GM21447 (cell line): Measurements from ENCODE around the gene CADM2.

Source experiments
- ATAC-seq: cut with Tn5 transposase; IDR thresholded peaks from one replicate; pipeline ENCODE4 v1.9.1; 2021; ENCODE audit not compliant: unreplicated experiment

CADM2 gene

GRCh38 chr3:85554153-85554552 lies 595.4 kb downstream of the CADM2 start:
- ATAC-seq: no peak

DNA sequence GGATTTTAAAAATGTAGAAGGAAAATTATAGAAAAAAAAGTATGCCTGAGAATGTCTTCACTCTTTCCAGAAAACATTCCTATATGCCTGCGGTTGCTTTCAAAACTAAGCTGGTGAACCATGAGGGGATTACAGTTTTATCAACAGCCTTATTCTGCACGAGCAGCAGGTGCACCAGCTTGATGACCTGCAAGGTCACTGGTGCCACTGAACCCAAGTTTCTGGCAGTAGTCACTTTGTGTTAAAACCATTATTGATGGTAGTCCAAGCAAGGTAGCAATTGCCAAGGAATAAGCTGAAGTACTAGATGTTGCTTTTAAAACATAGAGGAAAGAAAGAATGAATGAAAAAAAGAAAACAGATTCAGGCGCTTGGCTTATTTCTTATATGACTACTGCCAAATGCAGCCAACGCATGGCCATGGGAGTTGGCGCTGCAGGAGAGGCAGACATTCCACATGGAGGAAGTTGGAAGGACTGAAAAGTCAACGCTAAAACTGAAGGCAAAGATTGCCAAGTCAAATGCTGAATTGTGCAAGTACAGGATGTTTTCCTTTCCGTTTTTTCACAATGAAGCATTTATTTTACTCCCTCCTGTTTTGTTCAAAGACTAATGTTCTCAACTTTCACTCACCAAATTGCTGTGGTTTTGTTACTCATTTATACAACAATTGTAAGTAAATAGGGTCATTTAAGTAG lies 601.4 kb downstream of the CADM2 start:
- ATAC-seq: no peak

GRCh38 chr3:85567071-85567676 lies 608.4 kb downstream of the CADM2 start:
- ATAC-seq: no peak

DNA sequence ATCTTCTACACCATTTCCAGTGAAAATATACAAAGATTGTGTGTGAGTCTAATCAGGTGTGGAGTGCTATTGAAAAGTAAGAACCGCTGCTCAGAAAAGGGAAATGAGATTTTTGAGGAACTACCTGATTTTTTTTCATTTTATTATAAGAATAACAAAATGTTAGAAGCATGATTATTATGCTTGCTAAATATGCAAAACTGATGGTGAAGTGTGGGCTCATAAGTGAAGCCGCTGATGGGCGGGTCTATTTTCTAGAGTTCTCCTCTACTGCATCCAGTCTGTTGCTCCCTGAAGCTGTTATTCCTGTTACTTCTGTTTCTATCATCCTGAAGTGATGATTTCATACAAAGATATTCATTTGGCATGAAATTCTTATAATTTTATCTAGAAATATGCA lies 612.0 kb downstream of the CADM2 start:
- ATAC-seq: no peak

DNA sequence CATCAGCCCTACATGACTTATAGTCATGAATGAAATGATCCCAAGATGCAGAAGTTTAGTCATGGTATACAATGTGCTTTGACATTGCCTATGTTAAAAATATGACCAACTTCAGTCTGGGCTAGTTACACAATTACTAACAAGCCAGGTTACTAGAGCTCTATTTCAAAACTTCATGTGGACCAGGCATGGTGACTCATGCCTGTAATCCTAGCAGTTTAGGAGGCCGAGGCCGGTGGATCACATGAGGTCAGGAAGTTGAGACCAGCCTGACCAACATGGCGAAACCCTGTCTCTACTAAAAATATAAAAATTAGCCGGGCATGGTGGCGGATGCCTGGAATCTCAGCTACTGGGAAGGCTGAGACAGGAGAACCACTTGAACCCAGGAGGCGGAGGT lies 613.0 kb downstream of the CADM2 start:
- no peak for ATAC-seq

- ATAC-seq: no peak
These were observed 613.6 kb downstream of the CADM2 start for GRCh38 chr3:85572426-85572825.

- ATAC-seq: no peak
These were observed 614.2 kb downstream of the CADM2 start for GRCh38 chr3:85572978-85573377.

- ATAC-seq: no peak
These were observed 615.4 kb downstream of the CADM2 start for GRCh38 chr3:85574006-85574705.

DNA sequence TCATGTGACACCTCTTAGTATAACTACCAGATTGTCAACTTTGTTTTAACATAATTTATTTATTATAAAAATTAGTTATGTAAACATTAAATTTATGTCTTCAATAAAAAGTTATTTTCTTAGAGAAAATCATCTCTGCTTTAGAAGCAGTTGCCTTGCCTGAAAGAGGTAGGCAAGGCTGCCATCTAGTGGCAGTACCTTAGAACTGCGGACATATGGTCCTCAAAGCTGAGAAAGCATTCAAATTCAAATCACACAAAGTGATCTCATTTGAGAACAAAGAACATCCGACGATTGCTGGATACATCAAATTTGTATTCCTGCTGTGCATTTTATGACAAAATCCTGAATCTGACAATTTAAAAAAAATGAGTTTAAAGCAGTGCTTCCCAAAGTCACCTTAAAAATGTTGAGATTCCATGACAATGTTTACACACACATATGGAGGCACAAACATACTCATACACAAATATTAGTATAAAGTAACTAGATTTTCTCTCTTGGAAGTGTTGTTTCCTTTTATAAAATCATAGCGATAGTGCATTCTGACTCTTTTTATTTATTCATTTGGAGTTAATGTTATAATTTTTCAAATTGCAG lies 617.4 kb downstream of the CADM2 start:
- peak; percentile 89 for ATAC-seq

- no peak for ATAC-seq
These were observed 618.0 kb downstream of the CADM2 start for GRCh38 chr3:85576697-85577200.

- ATAC-seq: no peak
These were observed 626.1 kb downstream of the CADM2 start for GRCh38 chr3:85584779-85585356.

DNA sequence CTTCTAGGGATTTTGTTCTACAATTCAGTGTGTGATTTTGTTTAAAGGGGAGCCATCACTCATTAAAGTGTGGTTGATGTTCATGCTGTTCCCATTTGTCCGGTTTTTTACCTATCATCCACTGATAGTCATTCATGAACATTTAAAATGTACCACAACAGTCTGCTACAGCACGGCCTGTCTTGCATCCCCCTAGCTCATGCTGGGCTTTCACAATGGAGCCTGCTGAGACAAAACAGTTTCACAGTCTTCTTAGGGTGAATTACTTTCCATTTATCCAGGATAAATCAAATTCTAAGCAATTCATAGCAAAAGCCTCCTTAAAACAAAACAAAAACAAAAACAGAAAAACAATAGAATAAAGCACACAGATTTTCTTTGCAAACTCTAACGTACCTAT lies 627.2 kb downstream of the CADM2 start:
- no peak for ATAC-seq

- no peak for ATAC-seq
These were observed 630.4 kb downstream of the CADM2 start for GRCh38 chr3:85589145-85589544.

- no peak for ATAC-seq
These were observed 632.7 kb downstream of the CADM2 start for GRCh38 chr3:85591451-85591850.

DNA sequence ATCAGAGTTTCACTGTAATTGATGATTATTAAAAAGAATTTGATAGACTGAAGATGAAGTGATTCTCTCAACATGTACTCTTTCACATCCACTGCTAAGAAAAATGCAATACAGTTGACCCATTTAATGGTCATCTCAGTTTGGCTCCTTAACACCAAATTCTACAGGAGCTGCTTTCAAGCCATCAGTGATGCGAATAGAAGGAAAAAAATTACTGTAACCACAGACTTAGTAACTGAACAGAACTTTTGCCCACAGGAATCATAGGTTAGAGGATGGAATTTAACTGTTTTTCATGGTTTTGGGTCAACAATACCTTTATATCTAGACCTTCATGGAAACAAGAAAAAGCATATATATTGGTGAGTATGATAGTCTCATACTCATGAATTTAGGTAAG lies 633.5 kb downstream of the CADM2 start:
- no peak for ATAC-seq

DNA sequence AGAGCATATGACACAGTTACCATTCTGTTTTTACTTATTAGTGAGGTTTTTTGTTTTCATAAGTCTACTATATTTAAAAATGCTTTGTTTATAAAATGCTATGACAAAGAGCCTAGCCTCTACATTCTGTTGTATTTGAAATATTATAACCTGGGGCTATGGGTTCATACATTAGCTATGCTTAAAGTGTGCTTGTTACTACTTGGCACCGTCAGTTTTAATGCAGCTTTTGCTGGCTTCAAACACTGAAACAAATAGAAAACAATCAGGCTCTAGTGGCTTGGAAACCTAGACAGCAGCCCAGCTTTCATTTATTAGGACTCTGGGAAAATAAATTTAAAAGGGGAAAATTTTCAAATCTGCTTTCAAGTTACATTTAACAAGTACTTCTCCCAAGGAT lies 635.9 kb downstream of the CADM2 start:
- ATAC-seq: no peak

DNA sequence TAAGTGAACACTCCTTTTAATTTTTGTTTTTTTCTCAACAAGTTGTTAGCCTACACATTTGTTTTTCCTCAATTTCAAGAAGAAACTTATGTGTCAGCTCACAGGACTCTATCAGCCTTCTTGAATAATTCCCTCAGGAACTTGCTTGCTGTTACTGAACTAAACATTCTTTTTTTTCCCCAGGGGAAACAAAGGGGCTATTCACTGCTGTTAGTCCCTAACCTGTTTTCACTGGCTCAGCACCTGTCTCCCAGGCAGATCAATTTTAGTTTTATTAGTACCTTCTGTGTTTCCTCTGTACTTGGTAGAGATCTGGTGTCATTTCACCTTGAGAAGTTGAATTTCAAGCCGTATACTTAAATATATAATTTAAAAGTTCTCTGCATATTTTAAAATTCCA lies 644.6 kb downstream of the CADM2 start:
- no peak for ATAC-seq

- ATAC-seq: no peak
These were observed 645.9 kb downstream of the CADM2 start for GRCh38 chr3:85604641-85605040.

- no peak for ATAC-seq
These were observed 646.3 kb downstream of the CADM2 start for GRCh38 chr3:85605066-85605465.

- ATAC-seq: no peak
These were observed 667.9 kb downstream of the CADM2 start for GRCh38 chr3:85626662-85627061.

- no peak for ATAC-seq
These were observed 669.1 kb downstream of the CADM2 start for GRCh38 chr3:85627932-85628331.
